ENCODE data around the gene ZBTB14.

ZBTB14 gene

DNA sequence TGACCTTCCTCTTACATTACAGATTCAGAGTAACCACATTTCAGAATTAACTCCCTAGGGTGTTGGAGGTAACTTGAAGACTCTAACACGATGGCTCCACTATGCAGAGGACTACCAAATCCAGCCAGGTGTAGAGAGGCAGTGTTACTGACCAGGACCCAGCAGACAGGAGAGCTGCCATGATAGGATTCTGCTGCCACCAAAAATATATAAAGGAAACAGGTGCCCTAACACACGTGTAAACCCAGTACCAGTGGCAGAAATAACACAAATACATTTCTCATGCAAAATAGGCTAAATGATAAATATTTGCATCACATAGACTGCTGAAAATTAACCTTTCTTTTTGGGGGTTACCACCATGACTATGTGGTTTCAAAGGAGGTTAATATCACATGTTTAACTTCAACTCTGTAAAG is 7.0 kb downstream of the ZBTB14 start:
- DNase-seq (ENCODE audit: low read depth) = no peak

DNA sequence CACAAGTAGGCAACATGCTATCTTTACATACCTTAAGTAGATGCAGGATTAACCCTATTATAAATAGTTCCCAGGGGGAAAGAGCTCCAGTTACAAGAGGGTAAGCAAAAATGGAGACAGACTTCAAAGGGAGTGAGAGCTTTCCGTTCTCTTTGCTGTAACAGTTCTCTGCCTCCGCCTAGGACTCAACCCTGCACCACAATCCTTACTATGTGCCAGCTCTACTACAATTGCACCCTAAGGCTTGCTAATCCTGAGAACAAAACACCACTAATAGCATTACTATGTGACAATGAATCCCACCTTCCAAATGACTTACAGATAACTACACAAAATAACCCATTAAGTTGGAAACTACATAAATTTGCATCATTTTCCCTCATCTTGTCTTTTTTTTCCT is 7.7 kb downstream of the ZBTB14 start:
- DNase-seq (ENCODE audit: low read depth) = no peak

DNA sequence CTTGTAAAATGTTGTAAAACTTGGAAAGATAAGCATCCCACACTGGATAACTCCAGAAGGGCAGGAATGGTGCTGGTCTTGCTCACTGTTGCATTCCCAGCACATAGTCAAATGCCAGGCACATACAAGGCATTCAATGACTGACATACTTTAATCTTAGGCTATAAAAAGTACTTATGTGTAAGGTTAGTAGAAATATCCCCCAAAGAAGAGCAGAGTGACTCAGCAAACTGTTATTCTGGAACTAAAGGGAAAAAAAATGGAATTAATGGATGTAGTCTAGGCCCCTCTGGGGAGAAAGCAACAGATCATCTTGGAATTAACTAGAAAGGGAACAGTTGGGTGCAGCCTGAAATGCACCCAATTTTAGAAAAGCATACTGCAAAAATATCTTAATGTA is 9.0 kb downstream of the ZBTB14 start:
- DNase-seq (ENCODE audit: low read depth) = no peak

DNA sequence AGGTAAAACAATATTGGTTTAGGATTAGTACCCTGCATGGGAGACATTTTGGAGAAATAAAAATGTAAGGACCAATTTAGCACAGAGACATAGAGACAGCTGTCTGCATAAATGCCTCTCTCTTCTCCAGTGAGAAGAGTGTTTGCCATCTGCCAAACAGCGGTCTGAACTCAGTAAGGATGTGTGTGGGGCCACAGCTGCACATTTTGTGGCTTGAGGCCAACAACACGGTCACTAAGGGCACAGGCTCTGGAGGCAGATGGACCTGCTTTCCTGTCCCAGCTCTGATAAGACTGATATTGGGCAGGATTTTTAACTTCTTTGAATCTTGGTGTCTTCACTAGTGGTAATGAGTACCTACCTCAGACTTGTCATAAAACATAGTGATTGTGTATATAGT is 10.2 kb downstream of the ZBTB14 start:
- DNase-seq (ENCODE audit: low read depth) = no peak

DNA sequence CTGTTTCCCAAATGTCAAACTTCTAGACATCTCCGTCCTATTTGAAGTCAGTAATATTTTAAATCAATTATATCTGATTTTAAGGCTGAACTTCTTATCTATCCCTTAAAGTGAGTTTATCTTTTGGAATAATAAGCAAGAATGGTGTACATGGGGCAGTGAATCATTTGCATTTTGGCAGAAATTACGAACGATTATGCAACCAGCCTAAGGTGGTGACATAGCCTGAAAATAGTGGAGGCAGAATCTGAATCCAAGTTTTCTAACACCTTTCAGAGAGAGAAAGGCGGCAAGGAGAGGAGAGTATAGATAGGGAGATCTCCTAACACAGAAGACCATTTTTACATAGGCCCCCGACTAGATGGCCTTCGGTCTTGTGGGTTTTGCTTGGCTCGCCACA is 10.7 kb downstream of the ZBTB14 start:
- DNase-seq (ENCODE audit: low read depth) = no peak

DNA sequence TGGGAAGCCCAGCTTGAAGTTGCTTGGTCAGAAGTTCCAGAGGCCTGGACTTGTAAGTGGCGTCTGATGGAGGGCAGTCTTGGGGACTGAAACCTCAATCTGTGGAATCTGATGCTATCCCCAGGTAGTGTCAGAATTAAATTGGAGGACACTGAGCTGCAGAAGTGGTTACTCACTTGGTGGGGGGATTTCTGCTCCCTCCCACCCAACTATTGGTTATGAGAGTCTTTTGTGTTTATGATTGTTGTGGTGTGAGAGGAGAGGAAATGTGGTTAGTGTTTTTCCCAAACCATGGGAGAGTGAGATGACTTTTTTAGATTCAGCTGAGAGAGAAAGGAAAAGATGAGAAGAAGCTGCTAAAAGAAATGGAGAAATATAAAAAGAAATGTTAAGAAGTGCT is 12.8 kb downstream of the ZBTB14 start:
- DNase-seq (ENCODE audit: low read depth) = no peak

DNA sequence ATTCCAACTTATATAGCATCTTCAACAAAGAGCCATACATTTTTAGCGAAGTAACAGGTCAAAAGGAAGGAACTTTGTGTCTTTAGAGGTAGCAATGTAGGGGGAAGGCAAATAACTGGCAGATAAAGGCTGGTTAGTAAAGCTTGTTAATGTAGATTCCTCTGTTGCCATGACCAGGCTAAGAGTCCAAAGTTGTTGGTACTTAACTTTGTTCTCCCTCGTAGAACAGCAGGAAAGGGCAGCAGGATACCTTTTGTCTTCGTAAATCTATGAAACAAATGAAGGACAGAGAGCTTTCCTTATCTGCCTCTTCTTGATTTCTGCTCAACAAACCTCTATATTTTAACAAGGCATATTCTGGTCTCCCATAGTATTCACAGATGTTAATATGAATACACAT is 18.6 kb downstream of the ZBTB14 start:
- no peak for DNase-seq (ENCODE audit: low read depth)

DNA sequence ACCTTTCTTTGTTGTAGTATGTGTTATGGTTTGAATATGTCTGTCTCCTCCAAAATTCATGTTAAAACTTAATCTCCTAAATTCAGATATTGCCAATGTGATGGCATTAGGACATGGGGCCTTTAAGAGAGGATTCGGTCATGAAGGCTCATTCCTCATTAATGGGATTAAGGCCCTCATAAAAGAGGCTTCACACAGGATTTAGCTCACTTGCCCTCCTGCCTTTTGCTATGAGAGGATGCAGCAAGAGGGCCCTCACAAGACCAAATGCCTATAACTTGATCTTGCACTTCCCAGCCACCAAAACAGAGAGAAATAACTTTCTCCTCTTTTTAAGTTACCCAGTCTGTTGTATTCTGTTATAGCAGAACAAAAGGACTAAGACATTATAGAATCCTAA is 19.7 kb downstream of the ZBTB14 start:
- DNase-seq (ENCODE audit: low read depth) = no peak

DNA sequence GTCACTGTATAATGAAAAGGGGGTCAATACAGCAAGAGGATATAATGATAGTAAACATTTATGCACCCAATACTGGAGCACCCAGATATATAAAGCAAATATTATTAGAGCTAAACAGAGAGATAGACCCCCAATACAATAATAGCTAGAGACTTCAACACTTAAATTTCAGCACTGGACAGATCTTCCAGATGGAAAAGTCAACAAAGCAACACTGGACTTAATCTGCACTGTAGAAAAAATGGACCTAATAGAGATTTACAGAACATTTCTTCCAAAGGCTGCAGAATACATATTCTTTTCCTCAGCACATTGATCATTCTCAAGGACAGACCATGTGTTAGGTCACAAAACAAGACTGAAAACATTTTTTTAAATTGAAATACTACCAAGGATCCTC is 26.7 kb downstream of the ZBTB14 start:
- DNase-seq (ENCODE audit: low read depth) = no peak

DNA sequence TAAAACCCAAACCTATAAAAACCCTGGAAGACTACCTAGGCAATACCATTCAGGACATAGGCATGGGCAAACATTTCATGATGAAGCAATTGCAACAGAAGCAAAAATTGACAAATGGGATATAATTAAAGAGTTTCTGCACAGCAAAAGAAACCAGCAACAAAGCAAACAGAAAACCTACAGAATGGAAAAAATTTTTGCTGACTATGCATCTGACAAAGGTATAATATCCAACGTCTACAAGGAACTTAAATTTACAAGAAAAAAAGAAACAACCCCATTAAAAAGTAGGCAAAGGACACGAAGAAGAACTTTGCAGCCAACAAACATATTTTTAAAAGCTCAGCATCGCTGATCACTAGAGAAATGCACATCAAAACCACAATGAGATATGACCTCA is 28.8 kb downstream of the ZBTB14 start:
- DNase-seq (ENCODE audit: low read depth) = no peak

DNA sequence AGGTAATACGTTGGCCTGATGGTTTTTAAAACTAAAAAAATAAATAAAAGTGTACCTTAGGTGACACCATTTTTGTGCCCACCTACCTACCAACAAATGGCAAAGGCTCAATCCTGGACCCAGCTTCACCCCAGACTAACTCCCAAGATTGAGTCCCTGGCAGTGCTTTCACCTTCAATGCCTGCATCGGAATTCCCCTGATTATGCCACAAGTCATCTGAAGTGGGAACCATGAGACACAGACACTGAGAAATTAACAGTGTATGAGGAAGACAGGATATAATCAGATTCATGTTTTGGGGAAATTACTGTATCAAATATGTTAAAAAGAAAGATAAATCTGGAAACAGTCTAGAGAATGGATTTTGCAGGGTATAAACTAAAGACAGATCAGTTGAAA is 41.6 kb downstream of the ZBTB14 start:
- DNase-seq (ENCODE audit: low read depth) = no peak

DNA sequence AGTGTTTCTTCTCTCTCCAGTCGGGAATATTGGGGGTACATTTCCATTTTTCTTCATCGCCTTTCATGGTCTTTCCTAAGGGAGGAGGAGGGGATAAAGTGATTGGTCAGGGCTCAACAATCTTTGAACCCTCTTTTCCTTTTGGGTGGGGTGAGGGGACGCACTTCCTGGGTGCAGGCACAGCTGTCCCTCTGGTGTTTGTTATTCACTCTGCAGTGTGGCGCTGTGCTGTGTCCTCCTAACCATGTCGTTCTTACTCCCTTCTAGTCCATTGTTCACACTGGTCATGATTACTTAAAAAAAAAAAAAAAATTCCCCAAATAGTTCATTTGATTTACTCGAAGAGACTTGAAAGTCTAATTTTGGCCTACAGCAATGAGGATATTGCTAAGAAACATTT is 44.4 kb downstream of the ZBTB14 start:
- DNase-seq (ENCODE audit: low read depth) = no peak

DNA sequence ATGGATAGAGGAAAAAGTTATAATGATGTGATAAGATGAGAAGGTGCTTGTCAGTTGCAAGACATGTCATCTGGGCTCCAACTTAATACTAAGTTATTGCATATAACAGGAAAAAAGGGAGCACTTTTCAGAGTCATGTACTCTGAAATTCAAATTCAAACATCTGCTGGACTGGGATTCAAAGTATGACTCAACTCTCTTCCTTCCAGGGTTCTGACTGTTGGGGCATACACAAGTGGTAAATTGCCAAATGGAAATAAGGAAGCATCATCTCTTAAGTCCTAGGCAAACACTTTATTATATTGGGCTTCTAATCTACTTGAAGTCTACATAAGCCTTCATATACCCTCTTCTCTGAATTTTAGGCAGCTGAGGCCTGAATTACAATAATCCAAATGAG is 44.9 kb downstream of the ZBTB14 start:
- DNase-seq (ENCODE audit: low read depth) = no peak

DNA sequence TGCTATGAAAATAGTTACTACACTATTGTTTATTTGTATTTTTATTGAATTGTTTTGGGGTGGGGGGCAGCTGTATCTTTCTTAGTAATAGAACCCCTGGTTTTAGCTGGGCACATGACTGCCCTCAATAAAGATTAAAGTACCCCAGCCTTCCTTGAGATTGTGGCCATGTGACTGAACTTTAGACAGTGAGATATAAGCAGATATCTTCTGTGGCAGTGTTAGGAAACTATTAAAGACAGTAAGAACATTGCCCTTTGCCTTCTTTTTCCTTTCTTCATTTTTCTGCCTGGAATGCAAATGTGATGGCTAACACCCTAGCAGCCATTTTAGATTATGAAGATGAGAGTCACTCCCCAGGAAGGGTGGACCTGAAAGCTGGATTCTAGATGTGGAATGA is 50.6 kb downstream of the ZBTB14 start:
- no peak for DNase-seq (ENCODE audit: low read depth)

DNA sequence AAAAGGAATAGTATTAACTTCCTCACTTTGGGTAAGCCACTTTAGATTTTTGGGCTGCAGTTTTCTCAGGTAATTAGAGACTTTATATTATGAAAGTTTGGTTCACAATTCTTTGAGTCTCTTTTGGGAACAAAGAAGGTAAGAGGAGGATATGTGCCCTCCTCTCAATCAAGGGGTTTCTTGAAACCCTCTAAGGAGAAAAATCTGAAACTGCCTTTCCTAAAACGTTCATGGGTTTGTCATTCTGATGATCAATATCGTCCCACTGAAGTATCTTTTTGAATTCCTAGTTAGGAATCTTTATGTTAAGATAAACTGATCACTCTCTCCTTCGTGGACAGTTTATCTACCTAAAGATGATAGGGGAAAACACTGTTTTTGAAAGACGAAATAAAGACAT is 56.1 kb downstream of the ZBTB14 start:
- no peak for DNase-seq (ENCODE audit: low read depth)
